Measurements from ENCODE around the gene PXK.

Gene PXK

GRCh38 chr3:58384381-58385090 is 51.8 kb downstream of the PXK start:
- no peak for DNase-seq

DNA sequence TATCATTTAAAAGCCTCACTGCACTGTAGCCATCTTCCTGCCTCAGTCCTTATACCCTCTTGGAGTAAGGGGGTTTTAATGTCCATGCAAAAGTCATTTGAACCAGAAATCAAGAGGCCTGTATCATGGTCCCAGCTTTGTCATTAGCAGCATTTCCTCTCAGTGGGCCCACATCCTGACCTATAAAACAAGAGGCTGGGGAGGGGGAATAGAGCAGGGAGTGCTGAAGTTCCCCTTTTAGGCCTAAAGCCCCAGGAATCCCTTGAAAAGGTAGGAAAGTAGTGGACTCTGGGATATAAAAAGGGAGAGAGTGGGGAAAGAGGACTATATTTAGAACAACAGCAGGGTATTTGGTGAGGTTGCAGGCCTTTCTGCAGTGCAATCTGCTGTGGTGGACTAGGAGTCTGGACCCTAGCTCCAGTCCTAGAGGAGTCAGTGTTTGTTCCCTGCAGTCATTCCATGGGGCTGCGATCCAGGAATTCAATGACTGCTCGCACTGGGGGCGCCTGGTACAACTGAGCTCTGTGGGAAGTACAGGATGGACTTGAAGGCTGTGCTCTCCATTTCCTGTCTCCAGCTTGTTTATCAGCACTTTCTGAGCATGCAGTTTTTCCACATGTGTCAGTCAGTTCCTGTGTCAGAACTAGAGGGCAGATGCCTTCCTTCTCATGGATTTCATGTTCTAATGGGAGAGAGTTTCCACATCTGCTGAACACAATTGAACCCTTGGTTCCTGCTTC is 54.1 kb downstream of the PXK start:
- DNase-seq, result no peak

DNA sequence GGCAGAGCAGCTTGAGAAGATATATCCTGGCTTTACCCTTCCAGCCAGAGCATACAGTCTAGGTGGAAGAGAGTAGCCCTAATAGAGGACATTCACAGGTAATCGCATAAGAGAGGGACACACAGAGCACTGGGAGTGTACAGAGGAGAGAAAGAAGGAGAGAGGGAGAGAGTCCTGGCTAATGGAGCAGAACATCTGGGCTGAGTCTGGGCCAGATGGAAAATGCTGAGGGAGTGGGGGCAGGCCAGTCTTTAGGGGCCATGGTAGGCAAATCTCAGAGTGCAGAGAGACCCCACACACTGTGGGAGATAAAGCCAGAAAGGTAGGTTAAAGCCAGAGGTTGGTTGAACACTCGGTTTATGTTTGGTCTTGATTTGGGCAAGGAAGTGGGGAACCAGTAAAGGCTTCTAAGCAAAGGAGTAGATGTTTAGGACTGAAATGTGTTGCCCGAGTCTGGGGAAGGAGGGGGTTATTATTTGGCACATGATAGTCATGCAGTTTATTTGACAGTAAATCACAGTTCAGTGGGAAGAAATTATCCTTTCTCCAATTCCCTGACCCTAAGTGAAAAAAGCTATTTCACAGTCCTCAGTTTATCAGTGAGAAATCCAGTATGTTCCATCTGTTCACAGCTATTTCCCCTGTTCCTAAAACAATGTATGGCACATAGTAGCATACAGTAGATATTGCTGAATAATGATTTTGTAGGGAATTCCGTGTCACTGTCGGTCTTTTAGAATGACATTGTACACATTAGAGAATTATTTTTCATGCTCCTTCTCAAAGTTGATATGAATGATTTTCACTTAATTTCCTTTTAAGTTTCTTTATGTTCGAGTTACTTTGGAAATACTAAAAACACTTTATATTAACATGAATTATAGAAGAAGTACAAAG is 55.2 kb downstream of the PXK start:
- no peak for DNase-seq

DNA sequence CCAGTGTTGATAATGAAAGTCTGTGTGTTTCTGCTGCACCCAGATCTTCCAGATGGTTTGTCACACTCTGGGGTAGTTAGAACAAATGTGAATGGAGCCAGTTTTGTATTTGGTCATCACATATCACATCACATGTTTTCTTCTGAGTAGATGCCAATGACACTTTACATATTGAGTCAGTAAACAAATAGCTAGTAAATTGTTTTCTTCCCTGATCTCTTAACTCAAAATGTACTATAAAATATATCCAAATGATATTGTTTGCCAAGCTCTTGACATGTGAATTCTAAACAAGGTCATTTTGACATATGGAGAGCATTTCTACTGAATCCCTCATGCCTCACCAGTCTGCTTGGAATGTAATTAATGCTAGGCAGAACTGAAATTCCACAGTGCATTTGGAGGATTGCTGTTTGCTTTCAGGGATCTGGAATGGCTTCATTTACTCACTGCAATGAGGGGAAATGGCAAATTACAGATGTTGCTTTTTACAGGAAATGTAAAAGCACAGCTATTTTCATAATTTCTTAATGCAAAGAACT is 55.9 kb downstream of the PXK start:
- DNase-seq, result no peak

DNA sequence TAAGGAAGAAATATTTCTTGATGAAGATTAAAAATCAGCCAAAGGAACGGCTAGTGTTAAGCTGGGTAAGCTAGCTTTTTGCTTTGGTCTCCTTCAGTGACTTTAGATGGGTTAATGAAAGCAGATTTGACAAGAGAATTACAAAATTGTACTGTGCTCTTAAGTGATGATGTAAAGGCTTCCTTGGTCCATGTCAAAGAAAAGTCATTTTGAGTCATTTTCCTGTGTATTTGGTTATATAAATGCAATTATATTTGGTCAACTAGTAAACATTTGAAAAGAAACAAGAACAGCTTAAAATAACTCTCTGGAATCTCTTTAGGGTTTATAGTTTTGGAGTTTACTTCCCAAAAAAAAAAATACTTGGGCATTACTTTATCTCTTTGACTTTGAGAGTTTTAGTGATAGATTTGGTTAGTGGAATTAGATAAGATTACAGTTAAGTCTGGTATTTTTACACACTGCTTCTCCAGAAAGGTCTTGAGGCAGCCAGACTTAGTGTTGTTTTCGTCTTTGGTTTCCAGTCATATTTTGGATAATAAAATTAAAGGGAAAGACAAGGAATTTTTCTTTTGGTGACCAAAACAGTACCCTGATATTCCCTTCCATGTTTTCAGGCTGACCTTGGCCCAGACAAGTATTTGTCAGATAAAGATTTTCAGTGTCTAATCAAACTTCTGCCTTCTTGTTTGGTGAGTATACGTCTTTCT is 58.6 kb downstream of the PXK start:
- no peak for DNase-seq

DNA sequence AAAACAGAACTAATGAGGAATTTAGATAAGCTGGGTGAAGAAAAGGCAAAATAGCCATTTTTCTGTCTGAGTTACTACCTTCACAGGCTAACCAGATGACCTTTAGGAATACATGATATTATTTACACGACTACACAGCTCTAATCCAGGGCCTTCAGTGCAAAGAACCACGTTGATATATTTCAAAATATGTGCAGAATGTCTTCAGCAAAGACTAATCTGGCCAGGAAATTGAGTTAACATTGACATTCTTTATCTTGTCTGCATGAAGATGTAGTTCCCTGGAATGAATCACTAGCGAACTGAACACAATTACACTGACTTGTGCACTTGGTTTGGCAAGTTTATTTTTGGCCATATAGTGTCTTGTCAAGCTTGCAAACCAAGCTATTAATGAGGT is 59.5 kb downstream of the PXK start:
- no peak for DNase-seq

- no peak for DNase-seq
Observed at GRCh38 chr3:58394339-58394738, 61.6 kb downstream of the PXK start.

- no peak for DNase-seq
Observed at GRCh38 chr3:58398669-58399333, 66.1 kb downstream of the PXK start.

GRCh38 chr3:58403513-58404109 is 70.9 kb downstream of the PXK start:
- no peak for DNase-seq

- DNase-seq, result no peak
Observed at GRCh38 chr3:58404396-58404795, 71.7 kb downstream of the PXK start.

- no peak for DNase-seq
Observed at GRCh38 chr3:58408906-58409305, 76.2 kb downstream of the PXK start.

- no peak for DNase-seq
Observed at GRCh38 chr3:58409663-58410062, 77.0 kb downstream of the PXK start.

DNA sequence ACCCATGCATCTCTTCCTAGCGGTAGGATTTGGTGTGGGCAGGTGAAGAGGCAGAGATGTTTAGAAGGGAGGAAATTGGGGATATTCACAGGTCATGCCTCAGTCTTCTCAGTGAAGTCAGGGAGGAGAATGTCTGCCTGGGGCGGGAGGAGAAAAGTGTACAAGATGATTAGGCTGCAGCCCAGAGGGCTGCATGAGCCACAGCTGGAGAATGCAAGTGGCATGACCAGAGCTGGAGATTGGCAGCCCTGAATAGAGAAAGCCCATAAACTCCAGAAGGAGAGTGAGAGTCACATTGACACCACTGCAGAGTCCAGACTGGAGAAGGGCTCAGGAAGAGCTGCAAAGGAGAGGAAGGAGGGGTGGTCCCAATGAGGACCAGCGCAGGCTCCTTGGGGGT is 78.3 kb downstream of the PXK start:
- DNase-seq, result no peak

GRCh38 chr3:58411851-58412830 is 79.4 kb downstream of the PXK start:
- no peak for DNase-seq

GRCh38 chr3:58414538-58415197 is 82.0 kb downstream of the PXK start:
- DNase-seq, result no peak

GRCh38 chr3:58416191-58416590 is 83.5 kb downstream of the PXK start:
- DNase-seq, result no peak

- DNase-seq, result no peak
Observed at GRCh38 chr3:58417075-58417474, 84.4 kb downstream of the PXK start.

- no peak for DNase-seq
Observed at GRCh38 chr3:58418227-58418626, 85.5 kb downstream of the PXK start.

DNA sequence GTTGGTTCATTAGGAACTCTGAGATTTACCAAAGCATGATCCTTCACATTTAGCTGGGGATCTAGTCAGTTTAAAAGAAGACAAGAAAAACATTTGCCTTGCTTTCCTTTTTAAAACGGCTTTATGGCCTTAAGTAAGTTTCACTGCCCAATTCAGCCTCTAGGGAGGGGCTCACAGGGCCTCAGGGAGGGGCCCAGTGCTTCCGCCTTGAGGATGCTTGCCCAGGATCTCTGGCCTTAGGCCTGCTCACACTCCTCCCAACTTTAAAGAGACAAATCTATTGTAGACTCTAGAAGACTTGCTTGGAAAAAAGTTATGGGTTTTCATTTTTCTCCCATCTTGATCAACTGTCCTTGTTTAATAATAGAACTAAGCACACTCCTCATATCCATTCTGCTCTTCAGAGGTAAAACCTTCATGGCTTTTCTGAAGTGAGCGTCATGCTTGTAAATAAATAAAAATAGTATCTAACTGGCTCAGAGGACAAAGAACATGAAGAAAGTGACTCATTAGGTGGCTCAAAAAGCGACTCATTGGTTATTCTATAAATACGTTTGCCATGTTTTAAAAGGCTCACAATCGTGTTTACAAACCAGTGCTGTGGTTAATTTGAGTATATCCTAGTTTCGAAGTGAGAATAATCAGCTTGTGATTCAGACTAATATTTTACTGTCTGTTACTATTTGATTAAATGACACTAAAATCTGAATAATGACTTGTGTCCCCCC is 87.3 kb downstream of the PXK start:
- no peak for DNase-seq
